Measurements from ENCODE around the gene C12orf75. TPM values are rescaled to one million over a fixed set of nuclear protein-coding genes. Genes with fewer than 3 reads are reported as not detected.

Gene C12orf75
- 8.9 and 17.8 TPM in 2 replicates for total RNA-seq

GRCh38 chr12:105330283-105330930 lies at the start of gene C12orf75:
Gene C12orf75 (plus strand): TSS chr12:105330691. CDS start chr12:105330892, 201 bp downstream.

Other genes starting within 250 kb of the C12orf75 start
- gene ALDH1L2, start 246.2 kb upstream of the C12orf75 start, total RNA-seq, result 0.34 and 0.87 TPM in 2 replicates
- gene WASHC4, start 223.0 kb upstream of the C12orf75 start, total RNA-seq, result 121 and 146 TPM in 2 replicates
- 20.2 and 20.3 TPM in 2 replicates for gene APPL2, start 94.5 kb upstream of the C12orf75 start, total RNA-seq